Measurements from ENCODE around the gene GSTM3. TPM values are rescaled to one million over a fixed set of nuclear protein-coding genes. Genes with fewer than 3 reads are reported as not detected.

Gene GSTM3
- total and polyA plus RNA-seq, 2 of the 13 experiments (the other 11 are each of a cell fraction or from before 2014, with no cell fraction given), result 127 to 142 TPM

GRCh38 chr1:109739738-109740614, 862 bp downstream of the GSTM3 start (continued):
- TF ChIP-seq SP140L (CRISPR knock-in tag; IDR thresholded peaks at IDR 0.05; ENCODE audit: borderline replicate concordance) (no peak), CREB1 (IDR thresholded peaks at IDR 0.05) (no peak), CREB1 (CRISPR knock-in tag; IDR thresholded peaks at IDR 0.05) (no peak), MXD3 (CRISPR knock-in tag; IDR thresholded peaks at IDR 0.05) (peak; percentile 46; the same call in 1 of the 2 replicates), ZNF616 (CRISPR knock-in tag; IDR thresholded peaks at IDR 0.05; ENCODE audit: low read depth) (peak; percentile 46; the same call in 1 of the 2 replicates), LRRFIP1 (CRISPR knock-in tag; conservative IDR thresholded peaks at IDR 0.05) (no peak), FIP1L1 (IDR thresholded peaks at IDR 0.05; ENCODE audit: borderline replicate concordance, insufficient read depth, low read depth, low read length) (no peak), ZBTB2 (CRISPR knock-in tag; IDR thresholded peaks at IDR 0.05; ENCODE audit: low read depth) (no peak), HNRNPL (IDR thresholded peaks at IDR 0.05; ENCODE audit: low read depth, low read length) (no peak), ATF7-NPFF (CRISPR knock-in tag; IDR thresholded peaks at IDR 0.05; ENCODE audit: low read depth) (peak; percentile 63), ZNF343 (CRISPR knock-in tag; IDR thresholded peaks at IDR 0.05) (no peak), ZNF580 (CRISPR knock-in tag; IDR thresholded peaks at IDR 0.05; ENCODE audit: borderline replicate concordance, low read depth) (no peak; the same call in 1 of the 2 replicates), ZNF460 (CRISPR knock-in tag; IDR thresholded peaks at IDR 0.05; ENCODE audit: borderline replicate concordance) (no peak), ZSCAN31 (CRISPR knock-in tag; IDR thresholded peaks at IDR 0.05; ENCODE audit: low read depth) (0 out of 2 replicates have a peak, but pooled peaks have one; percentile 40), ZNF83 (CRISPR knock-in tag; IDR thresholded peaks at IDR 0.05; ENCODE audit: borderline replicate concordance) (peak; percentile 92; the same call in 1 of the 2 replicates), HHEX (CRISPR knock-in tag; IDR thresholded peaks at IDR 0.05) (no peak), MLX (CRISPR knock-in tag; IDR thresholded peaks at IDR 0.05) (peak; percentile 40; the same call in 1 of the 2 replicates), HMGA1 (CRISPR knock-in tag; conservative IDR thresholded peaks at IDR 0.05) (no peak), SP5 (CRISPR knock-in tag; IDR thresholded peaks at IDR 0.05; ENCODE audit: borderline replicate concordance, low read depth) (peak; percentile 66), PHF8 (CRISPR knock-in tag; IDR thresholded peaks at IDR 0.05) (peak; percentile 69), NFKBIZ (CRISPR knock-in tag; IDR thresholded peaks at IDR 0.05) (no peak), ARID3A (IDR thresholded peaks at IDR 0.05; ENCODE audit: low read depth, low read length) (no peak), ZNF30 (CRISPR knock-in tag; IDR thresholded peaks at IDR 0.05) (no peak)

Measured in HepG2 (cell line).